Brain microvascular endothelial cell (primary cell): ENCODE results near the gene PGLYRP2.
"Not testable (repeated sequence)": the region's sequence is repeated elsewhere in the genome, so short reads cannot be mapped to it uniquely, and the experiment has no call there.

Experiments
- DNase-seq: peaks from one replicate; pipeline ENCODE4 v3.0.0-alpha.2; 2020
- H3K27ac ChIP-seq: fragments of 250-450 bp; sonication (Bioruptor Pico); 2 replicates; pipeline ENCODE4 v1.5.1; 2020; ENCODE audit warnings: mild to moderate bottlenecking, moderate library complexity
- H3K27me3 ChIP-seq: fragments of 250-450 bp; sonication (Bioruptor Pico); replicated peaks from 2 replicates; pipeline ENCODE4 v1.5.1; 2020; ENCODE audit warnings: mild to moderate bottlenecking
- H3K36me3 ChIP-seq: fragments of 250-450 bp; sonication (Bioruptor Pico); replicated peaks from 2 replicates; pipeline ENCODE4 v1.5.1; 2020; ENCODE audit warnings: mild to moderate bottlenecking
- H3K4me3 ChIP-seq: 2 replicates; pipeline ENCODE4 v1.5.1; 2011; ENCODE audit warnings: low read depth, mild to moderate bottlenecking, control low read depth, low read length, moderate library complexity
- CTCF ChIP-seq: IDR thresholded peaks from 2 replicates; pipeline ENCODE4 v1.5.1; 2011; ENCODE audit warnings: low read depth, mild to moderate bottlenecking, moderate library complexity, low read length, control low read depth, inconsistent platforms; ENCODE audit errors: missing control alignments
- in situ Hi-C: cut with HindIII; loops from 2 replicates; pipeline ENCODE4 v1.10.0; 2017; ENCODE audit warnings: low sequenced_read_pairs, low pct_ligation_motif_present

PGLYRP2 gene

GRCh38 chr19:15519433-15519976 is 40.2 kb upstream of the PGLYRP2 start:
- Histone ChIP-seq H3K27me3 (no peaks in the 10 kb centered on the region), H3K4me3 (no peak overlapping the region), H3K36me3 (no peaks in the 10 kb centered on the region), H3K27ac (no peak overlapping the region)
- in situ Hi-C loops: no loop called here
- TF ChIP-seq CTCF: no peak
- DNase-seq: no peak

- Histone ChIP-seq H3K4me3 (no peak overlapping the region), H3K27ac (no peak overlapping the region), H3K27me3 (no peaks in the 10 kb centered on the region), H3K36me3 (no peaks in the 10 kb centered on the region)
- DNase-seq: no peak
- in situ Hi-C loops: no loop called here
- no peak for TF ChIP-seq CTCF
Observed at GRCh38 chr19:15517778-15518177, 38.5 kb upstream of the PGLYRP2 start.

GRCh38 chr19:15516363-15516762 is 37.1 kb upstream of the PGLYRP2 start:
- in situ Hi-C loops: no loop called here
- no peak overlapping the region for H3K27ac ChIP-seq

GRCh38 chr19:15515227-15515625 is 35.9 kb upstream of the PGLYRP2 start:
- in situ Hi-C loops, H3K27ac ChIP-seq, DNase-seq, H3K36me3 ChIP-seq, H3K4me3 ChIP-seq, H3K27me3 ChIP-seq: not testable (repeated sequence)

More at GRCh38 chr19:15516363-15516762, 37.1 kb upstream of the PGLYRP2 start:
- Histone ChIP-seq H3K27me3 (no peaks in the 10 kb centered on the region), H3K4me3 (no peak overlapping the region), H3K36me3 (no peaks in the 10 kb centered on the region)
- no peak for DNase-seq
- no peak for TF ChIP-seq CTCF

DNA sequence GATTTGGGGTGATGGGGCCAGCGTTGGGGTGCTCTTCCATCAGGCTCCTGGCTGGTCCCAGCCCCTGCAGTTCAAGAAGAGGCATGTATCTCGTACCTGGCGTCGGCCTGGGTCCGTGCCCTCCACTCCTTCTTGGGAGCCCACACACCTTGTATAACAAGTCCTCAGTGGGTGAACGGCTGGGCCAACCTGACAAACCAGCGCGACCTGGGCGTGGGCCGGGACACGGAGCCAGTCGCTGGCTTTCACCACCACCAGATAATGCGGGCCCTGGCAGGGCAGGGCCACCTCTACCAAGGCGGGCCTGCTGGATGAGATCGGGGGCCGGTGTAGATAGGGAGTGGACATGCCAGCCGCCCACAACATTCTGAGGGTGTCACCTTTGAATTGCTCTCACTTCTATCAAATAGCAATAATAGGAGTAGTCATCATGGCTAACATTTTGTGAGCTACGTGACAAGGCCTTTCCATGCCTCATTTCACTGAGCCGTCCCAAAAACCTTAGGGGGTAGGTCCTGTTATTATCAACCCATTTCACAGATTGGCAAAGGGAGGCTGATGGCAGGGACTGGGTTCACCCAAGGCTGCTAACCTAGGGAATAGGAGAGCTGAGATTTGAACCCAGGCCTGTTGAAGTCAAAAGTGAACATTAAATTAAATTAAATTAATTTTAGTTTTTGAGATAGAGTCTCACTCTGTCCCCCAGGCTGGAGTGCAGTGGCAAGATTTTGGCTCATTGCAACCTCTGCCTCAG is 32.5 kb upstream of the PGLYRP2 start:
- H3K27ac ChIP-seq: no peak overlapping the region
- in situ Hi-C loops: no loop called here
- TF ChIP-seq CTCF: no peak

DNA sequence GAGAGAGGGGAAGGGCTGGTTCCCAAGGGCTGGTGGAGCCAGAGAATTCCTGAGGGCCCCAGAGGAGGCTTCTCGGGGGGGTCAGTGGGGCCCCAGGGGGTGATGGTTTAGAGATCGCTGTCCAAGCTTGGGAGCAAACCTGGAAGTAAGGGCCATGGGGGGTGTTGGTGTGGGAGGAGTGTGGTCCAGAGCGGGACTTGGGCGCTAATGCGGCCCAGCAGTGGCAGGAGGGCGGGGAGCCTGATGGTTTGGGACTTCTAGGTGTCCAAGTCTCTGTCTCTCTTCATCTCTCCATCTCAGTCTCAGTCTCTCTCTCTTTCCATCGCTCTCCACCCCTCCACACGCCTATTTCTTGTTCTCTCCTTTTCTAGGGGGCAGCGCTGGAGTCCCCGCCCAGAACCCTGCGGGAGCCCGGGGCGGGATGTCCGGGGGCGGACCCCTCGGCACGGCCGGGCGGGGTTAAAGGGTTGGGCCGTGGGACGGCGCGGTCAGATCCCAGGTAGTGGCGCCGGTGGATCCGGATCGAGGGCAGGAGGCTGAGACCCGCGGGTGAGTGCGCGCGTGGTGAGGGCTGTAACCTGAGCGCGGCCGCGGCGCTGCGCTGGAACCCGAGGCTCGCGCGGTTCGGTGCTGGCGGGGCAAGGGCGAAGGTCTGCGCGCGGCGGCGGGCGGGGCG is 28.9 kb upstream of the PGLYRP2 start, which contains the start of gene CYP4F22:
CYP4F22 (plus strand) TSS at position 491 of the 676 bp plus-strand sequence. CDS start 16,812 bp downstream, outside the sequence.
- Histone ChIP-seq H3K27ac (no peak within 1 kb of the TSS), H3K4me3 (no peak within 1 kb of the TSS), H3K36me3 (no peaks in the 10 kb centered on the region), H3K27me3 (peaks cover 16% of the 10 kb centered on the region)
- DNase-seq: no peak
- in situ Hi-C loops: no loop called here
- TF ChIP-seq CTCF: no peak

More for the DNA sequence above, 32.5 kb upstream of the PGLYRP2 start:
- Histone ChIP-seq H3K36me3 (no peaks in the 10 kb centered on the region), H3K4me3 (no peak overlapping the region), H3K27me3 (peaks cover 16% of the 10 kb centered on the region)
- DNase-seq: no peak
